Esophagus squamous epithelium (tissue), 4 donors: Measurements from ENCODE around the gene PLXNB1.

Source experiments
- POLR2A ChIP-seq, 4 donors: fragments of 450-650 bp; IDR thresholded peaks; one replicate each; pipeline ENCODE4 v1.6.1; 2017; ENCODE audit warnings: antibody characterized with exemption in 4 of 4, mild to moderate bottlenecking in 4 of 4, moderate library complexity in 3 of 4
- TF ChIP-seq, protein P1 (sequence below), 6 experiments: fragments of 450-650 bp in 4 of 6; fragments of 200-600 bp in 2 of 6; sonication (generic) in 2 of 6; IDR thresholded peaks; one replicate each; pipeline ENCODE4 v1.5.1; 2016 to 2019; ENCODE audit warnings: antibody characterized with exemption in 6 of 6, mild to moderate bottlenecking in 4 of 6, moderate library complexity in 4 of 6

DNA sequence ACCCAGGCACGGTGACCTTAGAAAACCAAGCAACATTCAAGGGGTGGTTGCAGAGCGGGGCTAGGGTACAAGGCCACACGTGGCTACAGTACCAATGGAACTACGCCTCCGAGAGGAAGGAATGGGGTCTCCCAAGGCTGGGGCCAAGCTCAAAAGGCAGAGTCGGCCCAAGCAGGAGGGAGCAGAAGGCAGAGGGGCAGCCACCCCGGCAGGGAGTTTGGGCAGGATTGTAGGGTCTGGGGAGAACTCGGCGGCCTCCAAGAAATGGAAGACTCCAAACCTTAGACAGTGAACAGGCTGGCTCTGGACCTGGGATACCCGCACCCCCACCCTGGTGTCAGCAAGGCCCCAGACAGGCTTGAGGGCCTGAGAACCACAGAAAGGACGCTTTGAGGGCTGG, 45.3 kb upstream of the PLXNB1 start:
- TF ChIP-seq POLR2A (IDR thresholded peaks at IDR 0.05) = no peak
- TF ChIP-seq, protein P1, sequence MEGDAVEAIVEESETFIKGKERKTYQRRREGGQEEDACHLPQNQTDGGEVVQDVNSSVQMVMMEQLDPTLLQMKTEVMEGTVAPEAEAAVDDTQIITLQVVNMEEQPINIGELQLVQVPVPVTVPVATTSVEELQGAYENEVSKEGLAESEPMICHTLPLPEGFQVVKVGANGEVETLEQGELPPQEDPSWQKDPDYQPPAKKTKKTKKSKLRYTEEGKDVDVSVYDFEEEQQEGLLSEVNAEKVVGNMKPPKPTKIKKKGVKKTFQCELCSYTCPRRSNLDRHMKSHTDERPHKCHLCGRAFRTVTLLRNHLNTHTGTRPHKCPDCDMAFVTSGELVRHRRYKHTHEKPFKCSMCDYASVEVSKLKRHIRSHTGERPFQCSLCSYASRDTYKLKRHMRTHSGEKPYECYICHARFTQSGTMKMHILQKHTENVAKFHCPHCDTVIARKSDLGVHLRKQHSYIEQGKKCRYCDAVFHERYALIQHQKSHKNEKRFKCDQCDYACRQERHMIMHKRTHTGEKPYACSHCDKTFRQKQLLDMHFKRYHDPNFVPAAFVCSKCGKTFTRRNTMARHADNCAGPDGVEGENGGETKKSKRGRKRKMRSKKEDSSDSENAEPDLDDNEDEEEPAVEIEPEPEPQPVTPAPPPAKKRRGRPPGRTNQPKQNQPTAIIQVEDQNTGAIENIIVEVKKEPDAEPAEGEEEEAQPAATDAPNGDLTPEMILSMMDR (IDR thresholded peaks at IDR 0.05) = no peak
